ENCODE data around the gene BOLA2B. TPM values are rescaled to one million over a fixed set of nuclear protein-coding genes. Genes with fewer than 3 reads are reported as not detected.

BOLA2B gene
- total and polyA plus RNA-seq, 9 of the 15 experiments (the other 6 are each of a cell fraction or from before 2014, with no cell fraction given): 43.9 to 613 (median 181) TPM

DNA sequence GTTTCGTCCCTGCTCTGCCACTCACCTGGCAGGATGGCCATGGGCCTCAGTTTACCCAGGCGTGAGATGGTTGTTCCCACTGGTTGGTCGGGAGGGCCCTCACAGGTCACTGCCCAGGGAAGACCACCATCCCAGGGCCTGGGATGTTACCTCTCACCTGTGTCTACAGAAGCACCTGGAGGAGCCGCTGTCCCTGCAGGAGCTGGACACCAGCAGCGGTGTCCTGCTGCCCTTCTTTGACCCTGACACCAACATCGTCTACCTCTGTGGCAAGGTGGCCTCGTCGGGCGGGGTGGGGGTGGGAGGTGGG, 6.0 kb downstream of the BOLA2B start:
- TF ChIP-seq RUNX1 (IDR thresholded peaks at IDR 0.05; ENCODE audit: low read depth) (peak; percentile 64; the same call in 1 of the 2 replicates), POU5F1 (IDR thresholded peaks at IDR 0.05; ENCODE audit: borderline replicate concordance, low read depth, low read length, partially characterized antibody) (no peak)
- TF ChIP-seq, protein P1, sequence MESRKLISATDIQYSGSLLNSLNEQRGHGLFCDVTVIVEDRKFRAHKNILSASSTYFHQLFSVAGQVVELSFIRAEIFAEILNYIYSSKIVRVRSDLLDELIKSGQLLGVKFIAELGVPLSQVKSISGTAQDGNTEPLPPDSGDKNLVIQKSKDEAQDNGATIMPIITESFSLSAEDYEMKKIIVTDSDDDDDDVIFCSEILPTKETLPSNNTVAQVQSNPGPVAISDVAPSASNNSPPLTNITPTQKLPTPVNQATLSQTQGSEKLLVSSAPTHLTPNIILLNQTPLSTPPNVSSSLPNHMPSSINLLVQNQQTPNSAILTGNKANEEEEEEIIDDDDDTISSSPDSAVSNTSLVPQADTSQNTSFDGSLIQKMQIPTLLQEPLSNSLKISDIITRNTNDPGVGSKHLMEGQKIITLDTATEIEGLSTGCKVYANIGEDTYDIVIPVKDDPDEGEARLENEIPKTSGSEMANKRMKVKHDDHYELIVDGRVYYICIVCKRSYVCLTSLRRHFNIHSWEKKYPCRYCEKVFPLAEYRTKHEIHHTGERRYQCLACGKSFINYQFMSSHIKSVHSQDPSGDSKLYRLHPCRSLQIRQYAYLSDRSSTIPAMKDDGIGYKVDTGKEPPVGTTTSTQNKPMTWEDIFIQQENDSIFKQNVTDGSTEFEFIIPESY (CRISPR knock-in tag; IDR thresholded peaks at IDR 0.05): 0 out of 2 replicates have a peak, but pooled peaks have one; percentile 1
- no peaks in the 10 kb centered on the region for H3K27me3 ChIP-seq (ENCODE audit: control insufficient read depth in 2 of 2, insufficient read depth in 2 of 2, low read length in 2 of 2)
- ChIA-PET CTCF (ENCODE audit: low intra/inter-chr PET ratio) (no interaction called here), POLR2A (interaction anchor here (1.2 kb wide), 1 partner anchor 9 kb away, joined by 4 read pairs; no protein-coding TSS in a partner anchor)
- H3K4me1 ChIP-seq (replicated peaks in 1 of 2; ENCODE audit: control insufficient read depth in 2 of 2, insufficient read depth in 2 of 2, low read length in 2 of 2): peaks cover 32 to 58% of the 10 kb centered on the region in 2 experiments
- no peak for FAIRE-seq
- 0 out of 2 replicates have a peak overlapping the region, but pooled peaks have one; percentile 75 for H3K4me2 ChIP-seq (ENCODE audit: insufficient read depth, low read length)
- H3K79me2 ChIP-seq (ENCODE audit: control insufficient read depth, insufficient read depth, low read length): no peaks in the 10 kb centered on the region
- H3K36me3 ChIP-seq (ENCODE audit: control insufficient read depth, insufficient read depth, low read length): 0 out of 3 replicates have a peak, but pooled peaks cover 3% of the 10 kb centered on the region
- no peaks in the 10 kb centered on the region for H3K9me1 ChIP-seq (ENCODE audit: control insufficient read depth, insufficient read depth, low read length)
- H3K27ac ChIP-seq (ENCODE audit: extremely low read depth, low read depth, low read length): no peak overlapping the region
- no peak overlapping the region for H3K4me3 ChIP-seq
- no peaks in the 10 kb centered on the region for H3K9me3 ChIP-seq (replicated peaks; ENCODE audit: control insufficient read depth, insufficient read depth, low read depth, low read length)
- no peak for DNase-seq (ENCODE audit: extremely low read depth in 1 of 4, low spot score in 3 of 4)
- no peak for ATAC-seq
- intact Hi-C loops (cut with micrococcal nuclease) (no loop called here), in situ Hi-C loops (cut with MboI) (loop anchor here (5.0 kb wide), 1 partner anchor 735 kb away; the partner anchor contains the start of genes BOLA2 and SLX1B)
- no TSS peak for BruUV-seq (replicated peaks)
- no peaks in the 10 kb centered on the region for H4K20me1 ChIP-seq (replicated peaks; ENCODE audit: control insufficient read depth, insufficient read depth, low read length)
- H3K9ac ChIP-seq (ENCODE audit: insufficient read depth in 1 of 2, low read depth in 2 of 2, low read length in 2 of 2): 0 out of 4 replicates have a peak overlapping the region, but pooled peaks of 1 of the 2 experiments have one; percentile 3
- 67% methylated on average over 9 of the region's 9 CpGs for WGBS (ENCODE audit: insufficient coverage, low coverage, missing lambda C conversion rate)
- H2AFZ ChIP-seq (ENCODE audit: low read depth, low read length): no peak overlapping the region
